DOHH2 (cell line): ENCODE data around the gene RAI2.

Experiments
- H3F3A ChIP-seq: fragments of 200-600 bp; sonication (generic), shearing (Covaris generic); 2 replicates; pipeline ENCODE4 v1.6.0; 2016; ENCODE audit warnings: antibody characterized with exemption, mild to moderate bottlenecking; ENCODE audit not compliant: control insufficient read depth, insufficient read depth
- H3K27ac ChIP-seq: fragments of 200-600 bp; sonication (generic); 2 replicates; pipeline ENCODE4 v1.5.1; 2014; ENCODE audit warnings: low read depth, mild to moderate bottlenecking, low read length, moderate library complexity
- H3K27me3 ChIP-seq: fragments of 200-600 bp; sonication (generic); 2 replicates; pipeline ENCODE4 v1.6.1; 2014; ENCODE audit warnings: mild to moderate bottlenecking, low read length, mixed read lengths; ENCODE audit not compliant: control insufficient read depth
- H3K36me3 ChIP-seq: fragments of 200-600 bp; sonication (generic); 2 replicates; pipeline ENCODE4 v1.6.1; 2014; ENCODE audit warnings: mild to moderate bottlenecking, low read length, moderate library complexity, mixed read lengths; ENCODE audit not compliant: control insufficient read depth
- H3K4me1 ChIP-seq: fragments of 200-600 bp; sonication (generic); 2 replicates; pipeline ENCODE4 v1.6.1; 2014; ENCODE audit warnings: mild to moderate bottlenecking, low read length, mixed read lengths; ENCODE audit not compliant: control insufficient read depth
- H3K4me2 ChIP-seq: fragments of 200-600 bp; sonication (generic); 2 replicates; pipeline ENCODE4 v1.6.0; 2014; ENCODE audit warnings: mild to moderate bottlenecking, low read length, moderate library complexity
- H3K4me3 ChIP-seq: fragments of 200-600 bp; sonication (generic); 2 replicates; pipeline ENCODE4 v1.5.1; 2014; ENCODE audit warnings: mild to moderate bottlenecking, low read length, mixed read lengths
- H3K79me2 ChIP-seq: fragments of 200-600 bp; sonication (generic); 2 replicates; pipeline ENCODE4 v1.6.1; 2014; ENCODE audit warnings: mild to moderate bottlenecking, low read length, mixed read lengths; ENCODE audit not compliant: control insufficient read depth
- H3K9me2 ChIP-seq: fragments of 200-600 bp; sonication (generic); replicated peaks from 2 replicates; pipeline ENCODE4 v1.6.1; 2014; ENCODE audit warnings: mild to moderate bottlenecking, low read length, mixed read lengths; ENCODE audit not compliant: control insufficient read depth
- H3K9me3 ChIP-seq: fragments of 200-600 bp; sonication (generic); 2 replicates; pipeline ENCODE4 v1.6.1; 2014; ENCODE audit warnings: antibody characterized with exemption, low read length, mixed read lengths; ENCODE audit not compliant: control insufficient read depth, insufficient read depth
- H4K20me1 ChIP-seq: fragments of 200-600 bp; sonication (generic); 2 replicates; pipeline ENCODE4 v1.6.0; 2014; ENCODE audit warnings: low read depth, mild to moderate bottlenecking, antibody characterized with exemption, low read length, moderate library complexity; ENCODE audit not compliant: control insufficient read depth, insufficient read depth
- EZH2phosphoT487 ChIP-seq: fragments of 200-600 bp; sonication (generic); IDR thresholded peaks from 2 replicates; pipeline ENCODE4 v1.6.1; 2017; ENCODE audit warnings: borderline replicate concordance, mild to moderate bottlenecking, antibody characterized with exemption, low read length, moderate library complexity, mixed read lengths
- TF ChIP-seq, protein P1 (sequence below): fragments of 200-600 bp; sonication (generic); IDR thresholded peaks from one replicate; pipeline ENCODE4 v1.5.1; 2014; ENCODE audit warnings: antibody characterized with exemption, mild to moderate bottlenecking, low read depth, low read length; ENCODE audit not compliant: poor library complexity, severe bottlenecking

Gene RAI2

DNA sequence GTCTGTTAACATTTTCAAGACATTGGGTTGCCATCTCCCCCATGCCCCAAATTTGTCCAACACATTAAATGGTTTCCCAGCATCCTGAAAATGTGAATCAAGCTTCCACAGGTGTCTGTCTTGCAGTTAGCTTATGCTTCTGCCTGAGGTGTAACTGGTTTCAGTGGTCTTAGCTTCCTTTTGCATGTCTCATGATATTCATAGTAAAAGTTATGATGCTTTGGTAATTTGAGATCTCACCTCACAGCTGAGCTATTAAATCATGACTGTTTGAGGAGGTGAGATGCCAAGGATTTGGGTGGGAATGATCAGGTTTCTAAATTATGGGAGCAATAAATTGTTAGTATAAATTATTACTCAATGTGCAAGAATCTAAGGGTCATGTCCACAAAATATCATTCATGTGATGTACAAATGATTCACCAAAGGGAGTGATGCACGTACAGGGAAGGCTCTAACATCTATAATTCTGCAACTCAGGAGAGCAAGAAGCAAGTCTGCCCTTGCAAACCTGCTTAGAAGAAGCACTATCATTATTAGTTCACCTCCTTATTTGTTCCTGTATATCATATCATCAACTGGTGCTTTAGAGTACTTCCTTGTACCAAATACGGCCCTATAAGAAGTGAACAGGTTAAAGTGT is 17.1 kb upstream of the RAI2 start:
- Histone ChIP-seq H3K4me2 (no peak overlapping the region), H3K79me2 (no peaks in the 10 kb centered on the region), H3F3A (no peaks in the 10 kb centered on the region), H3K4me3 (no peak overlapping the region), H4K20me1 (no peaks in the 10 kb centered on the region), H3K9me2 (no peaks in the 10 kb centered on the region), H3K27me3 (no peaks in the 10 kb centered on the region), H3K36me3 (no peaks in the 10 kb centered on the region), H3K27ac (no peak overlapping the region), H3K9me3 (no peaks in the 10 kb centered on the region), H3K4me1 (no peaks in the 10 kb centered on the region)
- TF ChIP-seq, protein P1, sequence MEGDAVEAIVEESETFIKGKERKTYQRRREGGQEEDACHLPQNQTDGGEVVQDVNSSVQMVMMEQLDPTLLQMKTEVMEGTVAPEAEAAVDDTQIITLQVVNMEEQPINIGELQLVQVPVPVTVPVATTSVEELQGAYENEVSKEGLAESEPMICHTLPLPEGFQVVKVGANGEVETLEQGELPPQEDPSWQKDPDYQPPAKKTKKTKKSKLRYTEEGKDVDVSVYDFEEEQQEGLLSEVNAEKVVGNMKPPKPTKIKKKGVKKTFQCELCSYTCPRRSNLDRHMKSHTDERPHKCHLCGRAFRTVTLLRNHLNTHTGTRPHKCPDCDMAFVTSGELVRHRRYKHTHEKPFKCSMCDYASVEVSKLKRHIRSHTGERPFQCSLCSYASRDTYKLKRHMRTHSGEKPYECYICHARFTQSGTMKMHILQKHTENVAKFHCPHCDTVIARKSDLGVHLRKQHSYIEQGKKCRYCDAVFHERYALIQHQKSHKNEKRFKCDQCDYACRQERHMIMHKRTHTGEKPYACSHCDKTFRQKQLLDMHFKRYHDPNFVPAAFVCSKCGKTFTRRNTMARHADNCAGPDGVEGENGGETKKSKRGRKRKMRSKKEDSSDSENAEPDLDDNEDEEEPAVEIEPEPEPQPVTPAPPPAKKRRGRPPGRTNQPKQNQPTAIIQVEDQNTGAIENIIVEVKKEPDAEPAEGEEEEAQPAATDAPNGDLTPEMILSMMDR: no peak
- TF ChIP-seq EZH2phosphoT487: no peak

DNA sequence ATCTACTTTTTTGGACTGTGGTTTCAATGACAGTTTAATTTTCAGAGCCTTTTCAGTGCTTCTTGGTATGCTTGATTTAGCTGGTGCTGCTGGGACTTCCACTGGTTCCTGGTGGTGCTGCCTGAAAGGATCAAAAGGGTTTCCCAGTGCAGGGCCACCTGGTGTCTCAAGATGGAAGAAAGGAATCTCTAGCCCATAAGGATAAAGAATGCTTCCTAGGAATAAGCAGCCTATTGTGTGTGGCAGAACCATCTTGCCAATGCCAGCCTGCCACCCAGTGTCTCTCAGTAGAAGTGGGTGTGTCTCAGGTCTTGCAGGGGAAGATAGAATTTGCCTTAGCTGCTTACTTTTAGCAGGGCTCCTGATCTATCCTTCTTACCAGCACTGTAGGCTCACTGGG is 15.0 kb upstream of the RAI2 start:
- H3K36me3 ChIP-seq: no peaks in the 10 kb centered on the region
- H3K27ac ChIP-seq: no peak overlapping the region
- no peak for TF ChIP-seq EZH2phosphoT487
- TF ChIP-seq, protein P1: no peak
- no peak overlapping the region for H3K4me2 ChIP-seq
- H3K4me3 ChIP-seq: no peak overlapping the region
- no peaks in the 10 kb centered on the region for H3K9me2 ChIP-seq
- no peaks in the 10 kb centered on the region for H3K79me2 ChIP-seq
- no peaks in the 10 kb centered on the region for H3K4me1 ChIP-seq
- H3F3A ChIP-seq: no peaks in the 10 kb centered on the region
- no peaks in the 10 kb centered on the region for H3K9me3 ChIP-seq
- H4K20me1 ChIP-seq: no peaks in the 10 kb centered on the region
- no peaks in the 10 kb centered on the region for H3K27me3 ChIP-seq

DNA sequence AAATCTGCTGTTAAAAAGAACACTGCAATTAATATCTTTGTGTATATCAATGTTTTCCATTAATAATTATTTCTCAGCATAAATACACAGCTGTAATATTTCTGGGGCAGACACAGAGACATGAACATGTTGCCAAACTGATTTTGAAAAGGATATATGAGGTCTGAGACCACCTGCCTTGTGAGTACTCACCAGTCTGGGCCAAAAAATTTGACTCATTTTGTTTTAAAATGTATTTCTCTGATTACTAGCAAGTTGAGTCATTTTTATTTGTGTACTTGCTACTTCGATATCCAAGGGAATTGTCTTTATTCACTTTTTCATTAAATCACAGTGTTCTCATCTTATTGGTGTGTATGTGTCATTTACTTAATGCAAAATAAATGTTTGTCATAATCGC is 8.5 kb upstream of the RAI2 start:
- H3K4me1 ChIP-seq: no peaks in the 10 kb centered on the region
- no peaks in the 10 kb centered on the region for H3K9me3 ChIP-seq
- no peak overlapping the region for H3K27ac ChIP-seq
- no peaks in the 10 kb centered on the region for H3K9me2 ChIP-seq
- TF ChIP-seq, protein P1: no peak
- TF ChIP-seq EZH2phosphoT487: no peak
- no peaks in the 10 kb centered on the region for H3K36me3 ChIP-seq
- H3K79me2 ChIP-seq: no peaks in the 10 kb centered on the region
- H3F3A ChIP-seq: no peaks in the 10 kb centered on the region
- no peak overlapping the region for H3K4me2 ChIP-seq
- H3K27me3 ChIP-seq: no peaks in the 10 kb centered on the region
- H3K4me3 ChIP-seq: no peak overlapping the region
- no peaks in the 10 kb centered on the region for H4K20me1 ChIP-seq
